Measurements from ENCODE around the gene PASD1. TPM values are rescaled to one million over a fixed set of nuclear protein-coding genes. Genes with fewer than 3 reads are reported as not detected.

Gene PASD1
- total RNA-seq, 1 donor from 2014 or later: not detected

- intact Hi-C loops (cut with micrococcal nuclease): no loop called here
Measured at GRCh38 chrX:151701071-151701470, 137.6 kb downstream of the PASD1 start.

- intact Hi-C loops (cut with micrococcal nuclease): no loop called here
Measured at GRCh38 chrX:151701531-151701930, 138.1 kb downstream of the PASD1 start.

- intact Hi-C loops (cut with micrococcal nuclease): no loop called here
Measured at GRCh38 chrX:151702026-151702714, 138.7 kb downstream of the PASD1 start.

- intact Hi-C loops (cut with micrococcal nuclease): no loop called here
Measured at GRCh38 chrX:151702741-151703340, 139.4 kb downstream of the PASD1 start.

GRCh38 chrX:151703487-151703886 is 140.0 kb downstream of the PASD1 start:
- intact Hi-C loops (cut with micrococcal nuclease): no loop called here

- intact Hi-C loops (cut with micrococcal nuclease): no loop called here
Measured at GRCh38 chrX:151704041-151704663, 140.7 kb downstream of the PASD1 start.

- intact Hi-C loops (cut with micrococcal nuclease): no loop called here
Measured at GRCh38 chrX:151708821-151709220, 145.3 kb downstream of the PASD1 start.

GRCh38 chrX:151710457-151710856 is 147.0 kb downstream of the PASD1 start:
- intact Hi-C loops (cut with micrococcal nuclease): no loop called here

GRCh38 chrX:151711154-151711553 is 147.7 kb downstream of the PASD1 start:
- intact Hi-C loops (cut with micrococcal nuclease): no loop called here

- intact Hi-C loops (cut with micrococcal nuclease): no loop called here
Measured at GRCh38 chrX:151711787-151712186, 148.3 kb downstream of the PASD1 start.

GRCh38 chrX:151712253-151712652 is 148.8 kb downstream of the PASD1 start:
- intact Hi-C loops (cut with micrococcal nuclease): no loop called here

- intact Hi-C loops (cut with micrococcal nuclease): no loop called here
Measured at GRCh38 chrX:151713849-151714248, 150.4 kb downstream of the PASD1 start.

- intact Hi-C loops (cut with micrococcal nuclease): no loop called here
Measured at GRCh38 chrX:151714362-151714761, 150.9 kb downstream of the PASD1 start.

GRCh38 chrX:151715752-151716151 is 152.3 kb downstream of the PASD1 start, which contains the start of gene FATE1:
FATE1 (plus strand) TSS chrX:151716035; CDS start chrX:151716120, 85 bp downstream.
- intact Hi-C loops (cut with micrococcal nuclease): no loop called here

GRCh38 chrX:151722241-151722846 is 158.9 kb downstream of the PASD1 start:
- intact Hi-C loops (cut with micrococcal nuclease): no loop called here

- intact Hi-C loops (cut with micrococcal nuclease): no loop called here
Measured at GRCh38 chrX:151723156-151723760, 159.8 kb downstream of the PASD1 start.

- intact Hi-C loops (cut with micrococcal nuclease): no loop called here
Measured at GRCh38 chrX:151724563-151725337, 161.3 kb downstream of the PASD1 start.

GRCh38 chrX:151725338-151725614 is 161.8 kb downstream of the PASD1 start:
- intact Hi-C loops (cut with micrococcal nuclease): no loop called here

Measured in T-helper 1 cell treated with Interleukin-12 subunit alpha and Interleukin-12 subunit beta and Interleukin-4 antibody, amounts not matched to agents 30 ng/mL and 1 ng/mL, for 36 hours (primary cell).